GM18519 (cell line): ENCODE results near the gene SIRT3.

Experiments
- ATAC-seq: cut with Tn5 transposase; IDR thresholded peaks from one replicate; pipeline ENCODE4 v1.9.1; 2021; ENCODE audit warnings: mild to moderate bottlenecking, moderate library complexity; ENCODE audit not compliant: unreplicated experiment, low FRiP score

The SIRT3 gene

GRCh38 chr11:217704-218103, 18.4 kb downstream of the SIRT3 start:
- ATAC-seq, result no peak

- no peak for ATAC-seq
These were observed 19.8 kb downstream of the SIRT3 start for GRCh38 chr11:216081-216974.

- ATAC-seq, result no peak
These were observed 20.5 kb downstream of the SIRT3 start for GRCh38 chr11:215581-216037.

GRCh38 chr11:214083-214482, 22.1 kb downstream of the SIRT3 start:
- ATAC-seq, result no peak

- ATAC-seq, result no peak
These were observed 23.0 kb downstream of the SIRT3 start for GRCh38 chr11:213111-213510.

GRCh38 chr11:212150-213100, 23.7 kb downstream of the SIRT3 start:
- no peak for ATAC-seq

GRCh38 chr11:211741-212140, 24.4 kb downstream of the SIRT3 start:
- ATAC-seq, result no peak

GRCh38 chr11:211295-211694, 24.8 kb downstream of the SIRT3 start:
- ATAC-seq, result no peak

GRCh38 chr11:210803-211180, 25.4 kb downstream of the SIRT3 start:
- ATAC-seq, result no peak

GRCh38 chr11:210122-210802, 25.9 kb downstream of the SIRT3 start:
- ATAC-seq, result no peak

- ATAC-seq, result no peak
These were observed 26.6 kb downstream of the SIRT3 start for GRCh38 chr11:209275-210121.

- no peak for ATAC-seq
These were observed 27.3 kb downstream of the SIRT3 start for GRCh38 chr11:208917-209260.

- no peak for ATAC-seq
These were observed 27.8 kb downstream of the SIRT3 start for GRCh38 chr11:208181-208916.

GRCh38 chr11:207863-208180, 28.3 kb downstream of the SIRT3 start:
- ATAC-seq, result no peak

GRCh38 chr11:207208-207862, 28.8 kb downstream of the SIRT3 start, which contains the start of the genes BET1L and RIC8A:
BET1L (minus strand) TSS chr11:207399; CDS start chr11:207321, 78 bp downstream.
RIC8A (plus strand) TSS chr11:207708; CDS start chr11:208855, 1,147 bp downstream.
- ATAC-seq, result peak; percentile 55

- ATAC-seq, result no peak
These were observed 29.5 kb downstream of the SIRT3 start for GRCh38 chr11:206526-207207.

GRCh38 chr11:206002-206384, 30.1 kb downstream of the SIRT3 start:
- no peak for ATAC-seq
